Umbilical cord (tissue), 2 donors: ENCODE results near the gene COX19. TPM values are rescaled to one million over a fixed set of nuclear protein-coding genes. Genes with fewer than 3 reads are reported as not detected.
"Not testable (repeated sequence)": the region's sequence is repeated elsewhere in the genome, so short reads cannot be mapped to it uniquely, and the experiment has no call there.

ENCODE experiments used
- DNase-seq: peaks from one replicate; pipeline ENCODE4 v3.0.0-alpha.2; 2015; ENCODE audit warnings: low spot score
- total RNA-seq: library from RNA; depleted of rRNA; stranded (reverse); fragments of >200 nt; gene quantifications from one replicate; pipeline ENCODE4 v1.2.3, GENCODE V29; 2014; ENCODE audit warnings: low replicate concordance; ENCODE audit not compliant: insufficient read depth

Gene COX19
- total RNA-seq, 1 donor from 2014 or later, result 5.3 TPM

DNA sequence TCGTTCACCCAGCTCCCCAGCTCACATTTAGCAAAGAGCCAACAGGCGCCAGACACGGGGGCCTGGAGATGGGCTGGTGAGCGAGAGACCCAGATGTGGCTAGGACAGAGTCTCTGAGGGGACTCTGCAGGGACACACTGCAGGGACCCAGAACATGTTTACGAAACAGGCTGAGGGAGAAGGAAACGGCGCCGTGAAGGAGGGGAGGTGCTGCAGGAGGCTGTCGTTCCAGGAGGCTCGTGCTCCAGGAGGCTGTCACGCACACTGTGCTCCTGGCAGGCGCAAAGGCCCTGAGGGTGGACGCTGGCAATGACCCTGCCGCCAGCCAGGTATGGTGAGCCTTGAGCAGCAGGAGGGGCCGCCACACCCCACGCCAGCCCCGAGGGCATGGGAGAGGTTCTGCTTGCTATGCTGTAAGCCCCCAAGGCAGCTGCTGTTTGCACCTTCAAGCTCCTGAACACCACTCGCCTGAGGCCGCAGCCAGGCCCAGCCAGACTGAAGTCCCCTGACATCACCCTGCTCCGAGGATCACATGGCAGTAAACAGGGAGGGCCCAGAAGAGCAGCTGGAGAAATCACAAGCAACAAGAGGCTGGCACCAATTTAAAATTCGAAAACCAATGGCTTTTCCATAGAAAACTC is 48.2 kb downstream of the COX19 start:
- no peak for DNase-seq

GRCh38 chr7:926061-927030 is 49.0 kb downstream of the COX19 start:
- no peak for DNase-seq

GRCh38 chr7:925601-926000 is 49.7 kb downstream of the COX19 start:
- DNase-seq, result no peak

DNA sequence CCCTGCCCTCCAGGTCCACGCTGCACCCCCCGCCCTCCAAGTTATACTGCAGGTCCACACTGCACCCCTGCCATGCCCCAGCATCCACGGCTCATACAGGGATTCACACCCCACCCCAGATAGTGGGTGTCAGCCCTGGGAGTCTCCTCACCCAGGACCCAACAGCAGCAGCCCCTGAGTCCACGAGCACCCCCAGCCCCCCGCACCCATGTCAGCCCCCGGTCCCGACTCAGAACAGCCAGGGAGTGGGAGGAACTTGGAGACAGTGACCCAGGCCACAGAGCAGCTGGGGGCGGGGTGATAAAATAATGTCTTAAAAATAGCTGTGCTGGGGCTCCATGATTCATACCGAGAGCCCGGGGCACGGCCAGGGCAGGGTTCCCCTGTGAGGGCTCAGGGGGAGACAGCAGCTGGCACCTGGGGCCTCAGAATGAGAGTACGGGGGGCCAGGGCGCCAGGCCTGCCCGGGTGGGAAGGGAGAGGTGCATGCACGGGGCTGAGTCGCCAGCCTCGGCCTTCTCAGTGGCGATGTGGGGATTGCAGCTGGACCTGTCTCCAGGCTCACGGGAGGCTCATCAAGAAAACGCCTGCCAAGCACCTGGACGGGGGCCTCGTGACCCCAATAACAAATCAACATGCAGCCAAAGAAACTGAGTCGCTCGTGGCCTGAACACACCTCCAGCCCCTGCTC is 50.7 kb downstream of the COX19 start:
- peak; percentile 44 for DNase-seq

- DNase-seq, result not testable (repeated sequence)
Measured at GRCh38 chr7:924042-924441, 51.3 kb downstream of the COX19 start.

DNA sequence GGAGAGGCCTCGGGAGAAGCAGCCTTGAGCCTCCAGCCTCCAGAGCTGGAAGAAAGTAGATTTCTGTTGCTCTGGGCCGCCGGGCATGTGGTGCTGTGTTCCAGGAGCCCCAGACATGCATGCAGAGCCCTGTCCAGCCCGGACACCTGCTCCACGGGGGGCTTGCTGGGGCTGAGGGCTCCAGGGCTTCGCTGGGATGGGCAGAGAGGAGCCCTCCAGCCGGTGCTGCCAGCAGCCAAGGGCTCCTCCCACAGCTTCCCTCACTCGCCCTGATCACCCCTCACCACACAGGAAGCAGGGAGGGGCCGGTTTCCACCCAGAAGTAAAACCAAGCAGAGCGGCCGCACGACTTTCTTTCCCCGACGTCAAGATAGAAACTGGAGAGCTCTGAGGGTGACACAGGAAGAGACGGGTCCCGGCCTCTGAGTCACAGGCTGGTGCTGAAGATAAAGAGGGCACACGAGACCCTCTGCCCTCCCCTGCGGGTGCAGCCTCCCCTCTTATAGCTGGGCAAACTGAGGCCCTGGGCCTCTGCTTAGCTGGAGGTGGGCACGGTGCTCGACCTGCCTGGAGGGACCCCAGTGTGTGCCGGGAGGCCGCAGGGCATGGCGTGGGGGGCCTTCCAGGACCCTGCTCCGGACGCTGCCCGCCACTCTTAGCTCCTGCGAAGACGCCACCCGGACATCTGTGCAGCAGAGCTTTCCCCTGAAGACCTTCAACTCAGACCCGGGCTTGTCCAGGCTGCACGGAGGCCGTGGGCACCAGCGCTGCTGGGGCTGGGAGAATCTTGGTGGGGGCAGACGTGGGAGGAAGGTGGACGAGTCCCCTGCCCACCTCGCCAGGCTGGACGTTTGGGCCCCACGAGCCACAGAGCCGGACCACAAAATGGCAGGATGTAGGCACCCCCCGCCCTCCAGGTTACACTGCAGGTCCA is 52.0 kb downstream of the COX19 start:
- peak; percentile 59 for DNase-seq

DNA sequence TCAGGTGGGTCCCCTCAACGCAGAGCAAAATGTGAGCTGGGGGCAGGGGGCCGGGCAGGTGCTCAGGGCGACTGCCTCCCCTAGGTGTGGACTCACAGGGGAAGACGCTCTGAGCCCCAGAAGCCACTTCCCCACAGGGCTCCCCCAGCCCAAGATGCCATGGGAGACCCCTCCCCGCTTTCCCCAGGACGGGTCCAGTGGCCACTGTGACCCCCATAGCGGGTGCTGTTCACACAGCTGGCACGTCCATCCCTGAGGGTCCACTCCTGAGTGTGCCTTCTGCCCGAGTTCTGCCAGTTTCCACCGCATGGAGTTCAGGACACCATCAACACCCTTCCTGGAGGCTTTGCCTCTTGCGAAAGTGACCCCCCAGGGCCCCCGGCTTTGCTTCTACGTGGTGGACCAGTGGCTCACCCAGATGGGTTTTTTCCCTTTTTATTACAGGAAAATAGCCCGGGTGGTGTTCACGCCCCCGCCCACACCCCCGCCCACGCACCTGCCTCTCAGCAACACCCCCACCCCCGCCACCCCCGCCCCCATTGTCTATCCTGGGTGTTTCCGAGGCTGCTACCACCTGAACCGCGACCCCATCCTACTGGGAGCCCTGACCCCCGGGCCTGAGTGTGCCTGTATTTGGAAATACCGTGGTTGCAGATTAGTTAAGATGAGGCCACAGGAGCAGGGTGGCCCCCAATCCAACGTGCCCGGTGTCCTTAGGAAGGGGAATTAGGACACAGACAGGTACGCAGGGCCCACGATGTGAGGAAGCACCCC is 52.8 kb downstream of the COX19 start:
- DNase-seq, result no peak

GRCh38 chr7:921581-922333 is 53.6 kb downstream of the COX19 start:
- DNase-seq, result no peak

- DNase-seq, result no peak
Measured at GRCh38 chr7:921071-921461, 54.3 kb downstream of the COX19 start.

GRCh38 chr7:920351-921070 is 54.8 kb downstream of the COX19 start:
- no peak for DNase-seq

GRCh38 chr7:919924-920341 is 55.4 kb downstream of the COX19 start:
- no peak for DNase-seq

DNA sequence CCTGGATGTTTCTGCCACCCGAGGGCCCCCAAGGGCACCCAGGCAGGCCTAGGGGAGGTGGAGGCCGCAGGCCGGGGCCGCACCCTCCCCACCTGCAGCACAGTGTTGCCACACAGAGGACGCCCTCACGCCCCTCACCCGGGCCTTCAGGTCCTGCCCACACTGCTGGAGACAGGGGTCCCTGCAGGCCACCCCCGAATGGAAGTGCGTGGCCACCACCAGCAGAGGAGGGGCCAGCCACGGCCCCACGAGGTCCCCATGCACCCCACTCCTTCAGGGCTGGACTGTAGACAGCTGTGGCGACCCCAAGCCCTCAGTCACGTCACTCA is 56.3 kb downstream of the COX19 start:
- no peak for DNase-seq

GRCh38 chr7:918441-919113 is 56.8 kb downstream of the COX19 start:
- no peak for DNase-seq

GRCh38 chr7:918118-918425 is 57.3 kb downstream of the COX19 start:
- DNase-seq, result no peak

DNA sequence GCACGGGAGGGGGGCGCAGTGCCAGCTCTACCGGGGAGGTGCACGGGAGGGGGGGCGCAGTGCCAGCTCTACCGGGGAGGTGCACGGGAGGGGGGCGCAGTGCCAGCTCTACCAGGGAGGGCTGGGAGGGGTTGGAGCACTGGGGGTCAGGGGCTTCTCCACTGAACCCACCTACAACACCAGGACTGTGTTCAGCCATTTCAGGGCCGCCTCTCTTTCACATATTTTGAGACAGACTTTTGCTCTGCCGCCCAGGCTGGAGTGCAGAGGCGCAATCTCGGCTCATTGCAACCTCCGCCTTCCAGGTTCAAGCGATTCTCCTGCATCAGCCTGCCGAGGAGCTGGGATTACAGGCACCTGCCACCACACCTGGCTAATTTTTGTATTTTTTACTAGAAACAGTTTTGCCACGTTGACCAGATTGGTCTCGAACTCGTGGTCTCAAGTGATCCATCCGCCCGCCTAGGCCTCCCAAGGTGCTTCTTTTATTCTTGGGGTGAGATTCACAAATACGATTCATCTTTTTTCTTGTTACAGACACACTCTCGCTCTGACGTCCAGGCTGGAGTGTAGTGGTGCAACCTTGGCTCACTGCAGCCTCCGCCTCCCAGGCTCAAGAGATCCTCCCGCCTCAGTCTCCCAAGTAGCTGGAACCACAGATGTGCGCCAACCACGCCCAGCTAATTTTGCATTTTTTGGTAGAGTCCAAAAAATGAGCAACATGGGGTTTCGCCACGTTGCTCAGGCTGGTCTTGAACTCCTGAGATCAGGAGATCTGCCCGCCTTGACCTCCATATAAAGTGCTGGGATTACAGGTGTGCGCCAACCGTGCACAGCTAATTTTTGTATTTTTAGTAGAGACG is 57.9 kb downstream of the COX19 start:
- DNase-seq, result no peak

DNA sequence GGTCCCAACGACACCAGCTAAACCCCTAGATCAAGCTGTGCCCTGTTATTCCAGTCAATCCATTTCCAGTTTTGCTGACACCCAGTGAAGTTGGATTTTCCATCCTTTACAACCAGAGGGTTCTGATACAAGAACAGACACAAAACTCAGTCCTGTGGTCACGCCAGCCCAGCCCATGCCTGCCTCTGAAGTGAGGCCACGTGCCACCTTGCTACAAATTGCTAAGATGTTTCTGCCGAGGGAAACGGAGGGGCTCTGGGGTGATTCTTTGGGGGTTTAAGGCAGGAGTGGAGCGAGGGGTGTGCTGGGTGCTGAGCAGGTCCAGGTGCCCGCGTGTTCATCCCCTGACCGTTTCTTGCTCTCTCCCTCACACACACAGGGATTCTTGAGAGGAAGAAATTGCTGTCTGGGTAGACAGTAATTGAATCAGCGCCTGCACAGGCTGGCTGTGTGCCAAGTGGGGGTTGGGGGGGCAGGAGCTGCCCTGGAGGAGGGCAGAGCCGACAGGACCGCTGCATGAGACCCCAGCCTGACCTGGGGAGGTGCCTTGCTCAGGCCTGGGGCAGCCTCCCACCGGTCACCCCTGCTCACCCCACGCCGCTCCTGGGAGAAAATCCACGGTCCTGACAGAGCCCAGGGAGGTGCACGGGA is 58.9 kb downstream of the COX19 start:
- DNase-seq, result peak; percentile 40
